GM13976 (cell line): ENCODE measurements around the gene FBXL2.
A peak's percentile ranks its signal among the peaks of the same experiment; 100 is the strongest.

Experiments used
- DNase-seq: peaks from one replicate; pipeline ENCODE4 v3.0.0; 2012; ENCODE audit warnings: low spot score
- CTCF ChIP-seq: IDR thresholded peaks from 2 replicates; pipeline ENCODE4 v1.5.1; 2012; ENCODE audit warnings: borderline replicate concordance, mild to moderate bottlenecking; ENCODE audit not compliant: insufficient read depth; ENCODE audit errors: extremely low read depth, missing control alignments, control extremely low read depth
- in situ Hi-C: fragments of 300-500 bp; cut with MboI; formaldehyde crosslinking; loops from one replicate; pipeline ENCODE4 v1.12.0; 2022; ENCODE audit warnings: low sequenced_read_pairs, mixed read lengths, inconsistent platforms; ENCODE audit not compliant: unreplicated experiment

Gene FBXL2

DNA sequence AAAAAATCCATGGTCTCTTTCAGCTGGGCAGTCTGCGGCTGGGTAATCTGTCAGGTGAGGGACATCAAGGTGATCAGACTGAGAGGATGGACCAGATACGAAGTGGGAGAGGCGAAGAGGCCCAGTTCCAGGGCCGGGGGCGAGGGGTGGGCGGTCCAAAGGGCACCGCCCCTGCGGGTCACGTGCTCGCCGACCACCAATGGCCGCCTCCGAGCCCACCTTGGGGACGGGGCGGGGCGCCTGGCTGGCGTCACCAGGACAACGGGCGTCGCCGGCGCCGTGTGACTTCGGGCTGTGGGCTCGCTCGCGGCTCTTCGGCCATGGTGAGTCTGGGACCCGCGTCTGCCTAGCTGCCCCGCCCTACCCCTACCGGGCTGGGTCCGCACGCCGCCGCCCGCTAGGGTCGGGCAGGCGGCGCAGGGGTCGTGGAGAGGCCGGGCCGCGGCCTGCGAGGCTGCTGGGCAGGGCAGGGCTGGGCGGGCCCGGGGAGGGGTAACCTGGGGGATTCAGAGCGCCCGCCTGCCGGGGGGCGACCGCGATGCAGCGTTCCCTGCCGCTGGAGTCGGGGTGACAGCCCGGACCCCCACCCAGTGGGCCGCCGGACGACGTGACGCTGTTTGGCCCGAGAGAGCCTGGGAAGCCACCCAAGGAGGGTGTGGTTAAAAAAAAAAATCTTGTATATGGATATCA, at the start of gene FBXL2:
Gene FBXL2 (plus strand): TSS at position 250 of the 690 bp plus-strand sequence. CDS start 71 bp downstream, at position 321.
- peak; percentile 81 for DNase-seq
- TF ChIP-seq CTCF: no peak
- in situ Hi-C loops: no loop called here

DNA sequence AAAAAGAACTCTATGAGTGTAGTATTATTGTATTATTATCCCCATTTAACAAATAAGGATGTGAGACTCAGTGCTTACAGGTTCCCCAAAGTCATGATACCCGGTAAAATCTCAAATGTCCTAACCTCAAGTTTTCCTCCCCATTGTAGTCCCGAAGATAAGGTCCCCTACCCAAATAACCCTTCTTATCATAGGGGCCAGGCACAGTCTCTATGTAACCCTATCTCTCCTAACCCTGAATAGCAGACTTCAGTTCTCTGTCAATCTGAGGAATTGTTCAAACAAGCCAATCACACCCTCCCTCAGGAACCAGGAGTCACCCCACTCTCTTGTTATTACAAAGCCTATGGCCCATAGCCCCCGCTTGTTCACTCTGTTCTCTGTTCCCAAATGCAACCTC, 48.2 kb upstream of the FBXL2 start:
- in situ Hi-C loops: no loop called here
- TF ChIP-seq CTCF: no peak
- no peak for DNase-seq

DNA sequence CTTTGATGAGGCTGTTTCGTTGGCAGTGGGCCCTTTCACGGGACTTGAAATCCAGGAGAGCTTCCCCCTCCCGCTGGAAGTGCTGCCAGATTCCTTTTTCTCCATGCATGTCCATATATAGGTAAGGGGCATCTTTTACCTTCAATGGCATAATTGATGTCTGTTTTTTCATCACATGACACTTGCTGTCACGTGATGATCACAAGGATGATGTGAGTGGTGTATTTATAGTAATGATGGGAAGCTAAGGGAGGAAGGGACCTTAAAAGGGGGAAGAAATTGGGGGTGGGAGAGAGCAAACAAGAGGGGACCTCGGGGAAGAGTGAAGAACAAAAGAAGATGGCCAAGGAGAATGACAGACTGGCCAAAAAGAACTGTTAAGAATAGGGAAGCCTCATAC, 47.3 kb upstream of the FBXL2 start:
- DNase-seq: no peak
- in situ Hi-C loops: no loop called here
- no peak for TF ChIP-seq CTCF

GRCh38 chr3:33231756-33232465, 45.3 kb upstream of the FBXL2 start:
- TF ChIP-seq CTCF: no peak

GRCh38 chr3:33233884-33234283, 43.4 kb upstream of the FBXL2 start:
- DNase-seq: no peak
- in situ Hi-C loops: no loop called here
- no peak for TF ChIP-seq CTCF

More at GRCh38 chr3:33231756-33232465, 45.3 kb upstream of the FBXL2 start:
- in situ Hi-C loops: no loop called here
- no peak for DNase-seq

GRCh38 chr3:33236005-33236404, 41.2 kb upstream of the FBXL2 start:
- in situ Hi-C loops: no loop called here
- DNase-seq: no peak
- TF ChIP-seq CTCF: no peak
